Measurements from ENCODE around the gene FAM120C. TPM values are rescaled to one million over a fixed set of nuclear protein-coding genes. Genes with fewer than 3 reads are reported as not detected.

FAM120C gene, protein sequence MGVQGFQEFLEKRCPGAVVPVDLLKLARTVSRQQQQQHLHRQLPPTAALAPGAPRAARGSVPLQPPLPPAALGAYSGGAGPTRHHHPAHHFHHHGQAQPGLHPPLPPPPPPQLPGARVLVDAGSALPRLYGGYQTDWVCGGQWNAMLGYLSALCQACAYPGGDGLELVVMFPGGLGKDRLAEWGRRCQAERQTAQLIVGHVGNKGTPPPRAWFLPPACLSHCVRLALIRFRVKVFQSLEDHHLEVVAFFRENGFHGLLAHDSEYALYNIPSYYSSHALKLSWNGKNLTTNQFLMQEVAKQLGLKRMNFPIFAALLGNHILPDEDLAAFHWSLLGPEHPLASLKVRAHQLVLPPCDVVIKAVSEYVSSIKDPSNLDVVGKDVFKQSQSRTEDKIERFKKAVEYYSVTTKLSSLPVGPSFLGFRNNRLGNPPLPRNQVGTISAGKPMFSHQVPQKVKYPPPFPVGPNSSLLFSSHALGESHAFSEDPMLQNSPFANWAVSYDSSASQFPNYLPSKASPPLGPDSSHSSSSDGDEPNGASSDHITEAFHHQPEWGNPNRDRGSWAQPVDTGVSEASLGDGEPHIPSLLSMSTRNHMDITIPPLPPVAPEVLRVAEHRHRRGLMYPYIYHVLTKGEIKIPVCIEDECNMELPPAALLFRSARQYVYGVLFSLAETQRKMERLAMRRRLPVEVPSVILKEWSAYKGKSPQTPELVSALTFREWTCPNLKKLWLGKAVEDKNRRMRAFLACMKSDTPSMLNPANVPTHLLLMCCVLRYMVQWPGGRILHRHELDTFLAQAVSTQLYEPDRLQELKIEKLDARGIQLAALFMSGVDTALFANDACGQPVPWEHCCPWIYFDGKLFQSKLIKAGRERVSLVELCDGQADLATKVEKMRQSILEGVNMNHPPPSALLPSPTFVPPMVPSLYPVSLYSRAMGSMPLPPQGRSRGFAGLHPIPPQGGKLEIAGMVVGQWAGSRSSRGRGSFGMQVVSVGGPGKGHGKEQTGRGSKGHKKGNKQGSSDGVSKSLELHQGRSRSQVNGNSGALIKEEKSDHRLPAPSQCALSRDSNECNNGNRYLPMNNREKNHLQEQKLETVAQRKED
- 7.7 and 8.6 TPM in 2 replicates for total RNA-seq

DNA sequence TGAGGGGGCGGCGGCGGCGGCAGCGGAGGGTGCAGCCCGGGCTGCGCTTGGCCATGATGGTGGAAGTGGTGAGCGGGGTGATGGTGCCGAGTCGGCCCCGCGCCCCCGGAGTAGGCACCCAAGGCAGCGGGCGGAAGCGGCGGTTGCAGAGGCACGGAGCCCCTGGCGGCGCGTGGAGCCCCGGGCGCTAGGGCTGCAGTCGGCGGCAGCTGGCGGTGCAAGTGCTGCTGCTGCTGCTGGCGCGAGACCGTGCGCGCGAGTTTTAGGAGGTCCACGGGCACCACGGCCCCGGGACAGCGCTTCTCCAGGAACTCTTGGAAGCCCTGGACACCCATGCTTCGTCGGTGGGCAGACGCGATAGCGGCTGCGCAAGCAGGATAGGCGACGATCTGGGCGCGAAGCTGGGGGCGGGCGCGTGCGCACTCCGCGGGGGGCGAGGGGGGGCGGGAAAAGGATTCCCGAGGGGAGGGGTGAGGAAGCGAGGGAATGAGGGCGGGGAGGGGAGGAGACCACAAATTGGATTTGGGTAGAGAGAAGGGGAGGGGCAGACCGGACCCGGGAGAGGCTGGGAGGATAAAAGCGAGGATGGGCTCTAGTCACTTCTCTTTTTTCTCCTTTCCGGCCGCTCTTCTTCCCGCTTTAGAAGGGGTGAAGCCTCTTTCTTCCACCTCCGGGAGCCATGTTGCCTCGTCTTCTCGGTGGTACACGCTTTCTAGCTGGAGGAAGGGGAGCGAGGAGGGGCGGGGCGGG, at the start of gene FAM120C:
Gene FAM120C (minus strand): TSS at position 391 of the 750 bp plus-strand sequence. CDS start 56 bp downstream, at position 335.
- no peak for TF ChIP-seq CTCF (IDR thresholded peaks at IDR 0.05; ENCODE audit: insufficient read depth, low read depth, low read length)
- H3K4me3 ChIP-seq (ENCODE audit: low read depth, low read length): peak within 1 kb of the TSS; percentile 68
- peak; percentile 78 for DNase-seq (ENCODE audit: low read depth)

DNA sequence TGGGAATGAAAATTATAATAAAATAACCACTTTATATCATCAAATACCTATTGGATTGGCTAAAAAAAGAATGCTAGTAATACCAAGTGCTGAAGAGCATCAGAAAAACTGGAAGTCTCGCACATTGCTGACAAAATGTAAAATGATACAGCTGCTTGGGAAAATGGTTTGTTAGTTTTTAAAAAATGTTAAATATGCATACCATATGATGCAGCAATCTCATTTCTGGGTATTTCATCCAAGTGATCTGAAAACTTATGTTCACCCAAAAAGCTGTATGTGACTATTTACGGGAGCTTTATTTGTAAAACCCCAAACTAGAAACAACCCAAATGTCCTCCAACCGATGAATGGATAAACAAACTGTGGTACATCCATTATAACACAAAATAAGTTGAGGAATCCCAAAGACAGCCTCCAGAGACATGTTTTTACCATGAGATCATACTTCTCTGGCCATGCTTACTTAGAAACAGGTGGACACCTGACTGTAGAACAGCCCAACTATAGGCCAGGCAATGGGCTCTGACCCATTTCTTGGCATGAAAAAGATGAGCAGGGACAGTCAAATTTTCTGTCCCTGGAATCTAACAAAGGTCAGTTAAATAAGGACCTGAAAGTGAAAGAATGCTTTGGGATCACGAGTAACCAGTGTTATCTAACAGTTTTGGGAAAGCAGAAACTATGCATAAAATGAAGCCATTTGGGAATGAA, 47.5 kb upstream of the FAM120C start:
- peak; percentile 8 for DNase-seq (ENCODE audit: low read depth)
- no peak for TF ChIP-seq CTCF (IDR thresholded peaks at IDR 0.05; ENCODE audit: insufficient read depth, low read depth, low read length)
- no peak overlapping the region for H3K4me3 ChIP-seq (ENCODE audit: low read depth, low read length)

DNA sequence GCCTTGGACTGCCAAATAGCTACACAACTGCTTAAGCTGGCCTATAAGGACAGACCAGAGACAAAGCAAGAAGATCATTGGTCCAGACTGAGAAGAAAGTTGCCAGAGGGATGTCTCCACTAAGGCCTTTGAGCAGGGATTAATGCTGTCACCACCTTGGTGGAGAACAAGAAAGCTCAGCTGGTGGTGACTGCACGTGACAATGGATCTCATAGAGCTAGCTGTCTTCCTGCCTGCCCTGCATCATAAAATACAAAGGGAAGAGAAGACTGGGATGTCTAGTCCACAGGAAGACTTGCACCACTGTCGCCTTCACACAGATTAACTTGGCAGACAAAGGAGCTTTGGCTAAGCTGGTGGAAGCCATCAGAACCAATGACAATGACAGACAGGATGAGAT, 40.5 kb upstream of the FAM120C start:
- no peak overlapping the region for H3K4me3 ChIP-seq (ENCODE audit: low read depth, low read length)
- no peak for TF ChIP-seq CTCF (IDR thresholded peaks at IDR 0.05; ENCODE audit: insufficient read depth, low read depth, low read length)
- DNase-seq (ENCODE audit: low read depth): no peak

DNA sequence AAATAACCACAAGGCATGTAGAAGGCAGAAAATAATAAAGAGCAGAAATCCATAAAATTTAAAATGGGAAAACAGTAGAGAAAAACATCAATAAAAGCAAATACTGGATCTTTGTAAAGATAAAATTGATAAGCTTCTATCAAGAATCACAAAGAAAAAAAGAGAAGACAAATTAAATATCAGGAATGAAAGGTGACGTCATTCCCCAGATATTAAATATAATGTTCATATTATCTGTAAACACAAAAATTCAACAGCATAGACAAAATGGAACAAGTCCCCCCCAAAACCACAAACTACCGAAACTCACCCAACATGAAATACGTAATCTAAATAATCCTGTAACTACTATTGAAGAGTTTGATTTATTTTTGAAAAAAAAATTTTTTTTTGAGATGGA, 30.5 kb upstream of the FAM120C start:
- DNase-seq (ENCODE audit: low read depth): no peak
- TF ChIP-seq CTCF (IDR thresholded peaks at IDR 0.05; ENCODE audit: insufficient read depth, low read depth, low read length): no peak
- no peak overlapping the region for H3K4me3 ChIP-seq (ENCODE audit: low read depth, low read length)

GRCh38 chrX:54208531-54208930, 25.5 kb upstream of the FAM120C start:
- peak; percentile 3 for DNase-seq (ENCODE audit: low read depth)

More at GRCh38 chrX:54208531-54208930, 25.5 kb upstream of the FAM120C start:
- TF ChIP-seq CTCF (IDR thresholded peaks at IDR 0.05; ENCODE audit: insufficient read depth, low read depth, low read length): no peak
- no peak overlapping the region for H3K4me3 ChIP-seq (ENCODE audit: low read depth, low read length)
